B cell (primary cell): Measurements from ENCODE around the gene EFNB2. TPM values are rescaled to one million over a fixed set of nuclear protein-coding genes. Genes with fewer than 3 reads are reported as not detected.

Experiments used
- ATAC-seq: fragments of 200-7000 bp; cut with Tn5 transposase; one replicate; pipeline ENCODE4 v1.10.0; 2021; ENCODE audit warnings: low read depth, mild to moderate bottlenecking, moderate number of reproducible peaks, moderate library complexity
- CTCF ChIA-PET: fragments of 350-600 bp; sonication (Branson Sonifier 250); formaldehyde crosslinking; loops from one replicate; lab custom pipeline; 2021; ENCODE audit warnings: antibody characterized with exemption, inconsistent platforms; lab: Charles Lee
- POLR2A ChIA-PET: fragments of 350-600 bp; sonication (Branson Sonifier 250); formaldehyde crosslinking; loops from one replicate; lab custom pipeline; 2021; ENCODE audit warnings: antibody characterized with exemption; lab: Charles Lee
- DNase-seq: peaks from one replicate; pipeline ENCODE4 v3.0.0; 2013
- H2AFZ ChIP-seq: 2 replicates; pipeline ENCODE4 v1.6.1; 2012; ENCODE audit warnings: mild to moderate bottlenecking, low read depth, low read length; ENCODE audit not compliant: insufficient read depth, poor library complexity, severe bottlenecking
- H3K27ac ChIP-seq, 2 donors: 1 replicate in 1 of 2; 2 replicates in 1 of 2; pipeline ENCODE4 v1.5.1; 2012 to 2013; ENCODE audit warnings: low read length in 2 of 2, mild to moderate bottlenecking in 2 of 2, moderate library complexity in 1 of 2
- H3K27me3 ChIP-seq, 4 experiments: fragments of 200-600 bp in 1 of 4; sonication (generic) in 1 of 4; replicated peaks in 1 of 4; 1 replicate in 2 of 4; 2 replicates in 2 of 4; pipeline versions ENCODE4 v1.6.1 to v1.7.0; 2013 to 2016; ENCODE audit warnings: low read length in 3 of 4, mild to moderate bottlenecking in 2 of 4, mixed read lengths in 1 of 4, moderate library complexity in 1 of 4; ENCODE audit not compliant: insufficient read depth in 4 of 4, control insufficient read depth in 3 of 4; ENCODE audit errors: control extremely low read depth in 1 of 4
- H3K36me3 ChIP-seq, 2 experiments: replicated peaks in 1 of 2; 1 replicate in 1 of 2; 2 replicates in 1 of 2; pipeline versions ENCODE4 v1.6.1 to v1.7.1; 2013; ENCODE audit warnings: low read length in 1 of 2; ENCODE audit not compliant: insufficient read depth in 2 of 2, control insufficient read depth in 1 of 2; ENCODE audit errors: control extremely low read depth in 1 of 2, extremely low read depth in 1 of 2
- H3K4me1 ChIP-seq, 2 donors: fragments of 200-600 bp in 1 of 2; sonication (generic) in 1 of 2; 1 replicate in 1 of 2; 2 replicates in 1 of 2; pipeline versions ENCODE4 v1.5.1 to v1.6.1; 2013 to 2017; ENCODE audit warnings: low read length in 2 of 2; ENCODE audit not compliant: control insufficient read depth in 2 of 2, insufficient read depth in 2 of 2
- H3K4me2 ChIP-seq: replicated peaks from 2 replicates; pipeline ENCODE3; 2012; ENCODE audit warnings: mild to moderate bottlenecking, low read depth, low read length; ENCODE audit not compliant: poor library complexity, severe bottlenecking
- H3K4me3 ChIP-seq, 5 experiments: fragments of 200-600 bp in 1 of 5; sonication (generic) in 1 of 5; 1 replicate in 3 of 5; 2 replicates in 2 of 5; pipeline versions ENCODE4 v1.5.1 to v1.7.0; 2011 to 2016; ENCODE audit warnings: low read length in 4 of 5, mild to moderate bottlenecking in 4 of 5, low read depth in 2 of 5, control low read depth in 1 of 5, moderate library complexity in 1 of 5; ENCODE audit not compliant: insufficient read depth in 1 of 5; ENCODE audit errors: control extremely low read depth in 1 of 5, extremely low read depth in 1 of 5
- H3K79me2 ChIP-seq: fragments of 200-600 bp; sonication (generic); one replicate; pipeline ENCODE4 v1.6.0; 2016; ENCODE audit warnings: low read length; ENCODE audit not compliant: control insufficient read depth, insufficient read depth
- H3K9ac ChIP-seq: fragments of 200-600 bp; sonication (generic); 2 replicates; pipeline ENCODE4 v1.6.1; 2017; ENCODE audit warnings: mild to moderate bottlenecking, low read length, moderate library complexity
- H3K9me3 ChIP-seq, 3 donors: one replicate each; pipeline versions ENCODE4 v1.6.1 to v1.7.1; 2013; ENCODE audit warnings: low read length in 2 of 3; ENCODE audit not compliant: control insufficient read depth in 2 of 3, insufficient read depth in 1 of 3; ENCODE audit errors: control extremely low read depth in 1 of 3
- H4K20me1 ChIP-seq: 2 replicates; pipeline ENCODE4 v1.6.0; 2012; ENCODE audit warnings: mild to moderate bottlenecking, low read length; ENCODE audit not compliant: insufficient read depth, control insufficient read depth, poor library complexity, severe bottlenecking
- H3K27ac Mint-ChIP-seq: one replicate; pipeline ENCODE4 v1.8.0; 2021; ENCODE audit warnings: mixed read lengths
- H3K27me3 Mint-ChIP-seq: one replicate; pipeline ENCODE4 v1.8.0; 2021; ENCODE audit warnings: mixed read lengths
- H3K4me1 Mint-ChIP-seq: one replicate; pipeline ENCODE4 v1.8.0; 2021; ENCODE audit warnings: mixed read lengths
- H3K4me3 Mint-ChIP-seq: one replicate; pipeline ENCODE4 v1.8.0; 2021; ENCODE audit warnings: mixed read lengths
- H3K9me3 Mint-ChIP-seq: one replicate; pipeline ENCODE4 v1.8.0; 2022; ENCODE audit warnings: mixed read lengths; ENCODE audit not compliant: insufficient read depth
- CTCF ChIP-seq: fragments of 200-600 bp; IDR thresholded peaks from one replicate; pipeline ENCODE4 v1.8.0; 2022; ENCODE audit warnings: antibody characterized with exemption, mild to moderate bottlenecking
- EZH2 ChIP-seq: IDR thresholded peaks from 2 replicates; pipeline ENCODE4 v1.6.1; 2012; ENCODE audit warnings: borderline replicate concordance, low read depth, mild to moderate bottlenecking, moderate library complexity, low read length; ENCODE audit not compliant: insufficient read depth, poor library complexity, severe bottlenecking
- WGBS: methylation state at CpG from one replicate; pipeline ENCODE4 v1.1.5; 2013; ENCODE audit warnings: missing lambda C conversion rate; ENCODE audit not compliant: insufficient coverage; 5-methylcytosine and 5-hydroxymethylcytosine counted together
- intact Hi-C: fragments of 100-400 bp; cut with micrococcal nuclease; formaldehyde crosslinking; loops from one replicate; pipeline ENCODE4 v1.10.0; 2022
- polyA plus RNA-seq: library from polyadenylated mRNA; depleted of rRNA; stranded (reverse); fragments of >200 nt; gene quantifications from 2 replicates; pipeline ENCODE4 v1.2.3, GENCODE V29; 2012
- total RNA-seq, 2 donors: library from RNA; stranded (reverse); fragments of 120-200 nt in 1 of 2; gene quantifications; 1 replicate in 1 of 2; 2 replicates in 1 of 2; pipeline versions ENCODE4 v1.2.3 to v1.2.4, GENCODE V29; 2013 to 2022

The EFNB2 gene
- total and polyA plus RNA-seq, 2 donors (not counting 1 experiment from before 2014, with no cell fraction given), result 0.04 to 1.2 TPM

GRCh38 chr13:106513025-106513983, 22.2 kb downstream of the EFNB2 start:
- H3K27me3 ChIP-seq, result peaks cover 0 to 4% (median 2%) of the 10 kb centered on the region in 4 experiments
- H3K27ac Mint-ChIP-seq, result no peak overlapping the region
- H3K27ac ChIP-seq, result no peak overlapping the region
- H3K4me1 ChIP-seq, result no peaks in the 10 kb centered on the region
- no peaks in the 10 kb centered on the region for H3K36me3 ChIP-seq
- H3K9me3 Mint-ChIP-seq, result no peaks in the 10 kb centered on the region
- H3K9me3 ChIP-seq, result no peaks in the 10 kb centered on the region
- no peak overlapping the region for H3K4me3 Mint-ChIP-seq
- no peak for TF ChIP-seq EZH2
- TF ChIP-seq CTCF, result no peak
- CTCF ChIA-PET, result no interaction called here
- H4K20me1 ChIP-seq, result no peaks in the 10 kb centered on the region
- intact Hi-C loops, result no loop called here
- DNase-seq (no peak), ATAC-seq (no peak)
- 97% methylated on average over 5 of the region's 8 CpGs for WGBS
- POLR2A ChIA-PET, result no interaction called here
- H3K27me3 Mint-ChIP-seq, result peaks cover 29% of the 10 kb centered on the region
- H3K4me1 Mint-ChIP-seq, result no peaks in the 10 kb centered on the region
- no peak overlapping the region for H2AFZ ChIP-seq
- no peak overlapping the region for H3K9ac ChIP-seq
- H3K4me3 ChIP-seq, result no peak overlapping the region
- H3K4me2 ChIP-seq, result no peak overlapping the region
- H3K79me2 ChIP-seq, result no peaks in the 10 kb centered on the region
